H1 (cell line): ENCODE results near the gene SCARB1. TPM values are rescaled to one million over a fixed set of nuclear protein-coding genes. Genes with fewer than 3 reads are reported as not detected.

Experiments used
- CTCF ChIA-PET: fragments of 300-600 bp; sonication (Branson Sonifier 250); formaldehyde crosslinking; loops from one replicate; lab custom pipeline; 2021; ENCODE audit not compliant: partially characterized antibody; lab: Charles Lee
- POLR2A ChIA-PET: fragments of 300-600 bp; sonication (Branson Sonifier 250); formaldehyde crosslinking; loops from one replicate; lab custom pipeline; 2021; ENCODE audit warnings: inconsistent platforms; ENCODE audit not compliant: partially characterized antibody; lab: Charles Lee
- DNase-seq, 2 experiments: peaks; one replicate each; pipeline versions ENCODE4 v3.0.0 to v3.0.0-alpha.2; 2010 to 2022; ENCODE audit warnings: low spot score in 2 of 2, low read depth in 1 of 2, mixed read lengths in 1 of 2
- FAIRE-seq: peaks from 2 replicates; lab custom pipeline; 2011; peaks lifted over from hg19 to GRCh38; lab: Jason Lieb, UNC
- H2AFZ ChIP-seq: 2 replicates; pipeline ENCODE4 v1.8.1; 2012; ENCODE audit warnings: low read length, inconsistent platforms
- H2AK5ac ChIP-seq: 2 replicates; pipeline ENCODE4 v1.6.1; 2013; ENCODE audit warnings: low read depth, low read length
- H2BK120ac ChIP-seq: replicated peaks from 2 replicates; pipeline ENCODE3; 2013; ENCODE audit warnings: low read depth, low read length, inconsistent platforms
- H2BK12ac ChIP-seq: 2 replicates; pipeline ENCODE4 v1.6.1; 2013; ENCODE audit warnings: low read depth, low read length
- H2BK15ac ChIP-seq: 2 replicates; pipeline ENCODE4 v1.6.1; 2013; ENCODE audit warnings: low read length
- H2BK20ac ChIP-seq: 2 replicates; pipeline ENCODE4 v1.6.1; 2013; ENCODE audit warnings: low read length
- H2BK5ac ChIP-seq: 2 replicates; pipeline ENCODE4 v1.6.1; 2013; ENCODE audit warnings: low read depth, low read length
- H3K14ac ChIP-seq: 2 replicates; pipeline ENCODE4 v1.6.1; 2013; ENCODE audit warnings: inconsistent platforms; ENCODE audit not compliant: insufficient read length
- H3K18ac ChIP-seq: 2 replicates; pipeline ENCODE4 v1.6.1; 2013; ENCODE audit warnings: low read length; ENCODE audit errors: extremely low read depth
- H3K23ac ChIP-seq: 2 replicates; pipeline ENCODE4 v1.6.1; 2013; ENCODE audit warnings: inconsistent platforms; ENCODE audit not compliant: insufficient read length
- H3K23me2 ChIP-seq: 2 replicates; pipeline ENCODE4 v1.6.1; 2013; ENCODE audit warnings: low read depth, low read length
- H3K27ac ChIP-seq: 2 replicates; pipeline ENCODE4 v1.6.1; 2011; ENCODE audit warnings: low read depth, low read length, inconsistent platforms
- H3K27me3 ChIP-seq, 4 experiments: replicated peaks in 1 of 4; 1 replicate in 1 of 4; 2 replicates in 3 of 4; pipeline versions ENCODE4 v1.6.1 to v1.8.1; 2011 to 2013; ENCODE audit warnings: low read length in 3 of 4, mild to moderate bottlenecking in 3 of 4, inconsistent platforms in 2 of 4, mixed read lengths in 2 of 4, moderate library complexity in 1 of 4; ENCODE audit not compliant: control insufficient read depth in 3 of 4, insufficient read depth in 3 of 4; ENCODE audit errors: extremely low read depth in 1 of 4
- H3K36me3 ChIP-seq, 4 experiments: 2 replicates each; pipeline versions ENCODE4 v1.6.1 to v1.8.1; 2011 to 2013; ENCODE audit warnings: mild to moderate bottlenecking in 4 of 4, low read length in 3 of 4, moderate library complexity in 2 of 4, control low read depth in 1 of 4, inconsistent platforms in 1 of 4; ENCODE audit not compliant: insufficient read depth in 4 of 4, control insufficient read depth in 2 of 4
- H3K4ac ChIP-seq: replicated peaks from 2 replicates; pipeline ENCODE3; 2013; ENCODE audit warnings: low read length, low read depth, mixed read lengths, inconsistent platforms; ENCODE audit not compliant: insufficient read length
- H3K4me1 ChIP-seq, 4 experiments: replicated peaks in 1 of 4; 1 replicate in 1 of 4; 2 replicates in 3 of 4; pipeline versions ENCODE4 v1.6.1 to v1.8.1; 2011 to 2013; ENCODE audit warnings: low read length in 3 of 4, inconsistent platforms in 2 of 4, mixed read lengths in 1 of 4; ENCODE audit not compliant: insufficient read depth in 4 of 4, control insufficient read depth in 3 of 4
- H3K4me2 ChIP-seq, 2 experiments: 2 replicates each; pipeline versions ENCODE4 v1.6.1 to v1.8.1; 2011 to 2013; ENCODE audit warnings: low read depth in 2 of 2, low read length in 2 of 2, control low read depth in 1 of 2, inconsistent platforms in 1 of 2, mild to moderate bottlenecking in 1 of 2; ENCODE audit not compliant: insufficient read depth in 1 of 2
- H3K4me3 ChIP-seq, 4 experiments: fragments of 200-600, 300-600 bp in 1 of 4; sonication (generic), shearing (Covaris generic), sonication (Bioruptor Twin) in 1 of 4; 2 replicates each; pipeline versions ENCODE4 v1.5.1 to v1.8.1; 2011 to 2016; ENCODE audit warnings: low read length in 4 of 4, low read depth in 3 of 4, control low read depth in 2 of 4, inconsistent platforms in 2 of 4, mild to moderate bottlenecking in 2 of 4, mixed read lengths in 1 of 4, moderate library complexity in 1 of 4; ENCODE audit not compliant: insufficient read depth in 2 of 4; ENCODE audit errors: extremely low read depth in 1 of 4
- H3K56ac ChIP-seq: replicated peaks from 2 replicates; pipeline ENCODE3; 2013; ENCODE audit warnings: low read depth, mild to moderate bottlenecking, mixed read lengths, low read length, inconsistent platforms; ENCODE audit not compliant: insufficient read length
- H3K79me1 ChIP-seq: 2 replicates; pipeline ENCODE4 v1.6.1; 2013; ENCODE audit warnings: low read depth, low read length, control low read depth
- H3K79me2 ChIP-seq, 2 experiments: 2 replicates each; pipeline versions ENCODE4 v1.6.1 to v1.8.1; 2012 to 2013; ENCODE audit warnings: low read length in 2 of 2, mild to moderate bottlenecking in 2 of 2, inconsistent platforms in 1 of 2; ENCODE audit not compliant: insufficient read depth in 2 of 2, control insufficient read depth in 1 of 2
- H3K9ac ChIP-seq, 4 experiments: replicated peaks in 1 of 4; 1 replicate in 1 of 4; 2 replicates in 3 of 4; pipeline versions ENCODE4 v1.6.1 to v1.8.1; 2011 to 2013; ENCODE audit warnings: low read depth in 3 of 4, low read length in 3 of 4, control low read depth in 2 of 4, mild to moderate bottlenecking in 2 of 4, moderate library complexity in 2 of 4, inconsistent platforms in 1 of 4; ENCODE audit errors: extremely low read depth in 1 of 4
- H3K9me3 ChIP-seq, 2 experiments: 2 replicates each; pipeline versions ENCODE4 v1.6.1 to v1.8.1; 2012 to 2013; ENCODE audit warnings: mild to moderate bottlenecking in 2 of 2, moderate library complexity in 2 of 2, control low read depth in 1 of 2, inconsistent platforms in 1 of 2, low read depth in 1 of 2, low read length in 1 of 2, mixed read lengths in 1 of 2; ENCODE audit not compliant: insufficient read depth in 2 of 2
- H4K20me1 ChIP-seq, 2 experiments: replicated peaks in 1 of 2; 2 replicates each; pipeline versions ENCODE3 to v1.8.1; 2011 to 2013; ENCODE audit warnings: inconsistent platforms in 2 of 2, low read length in 2 of 2, mild to moderate bottlenecking in 1 of 2; ENCODE audit not compliant: insufficient read depth in 2 of 2, control insufficient read depth in 1 of 2
- H4K5ac ChIP-seq: 2 replicates; pipeline ENCODE4 v1.6.1; 2013; ENCODE audit warnings: low read length, low read depth, mixed read lengths, inconsistent platforms; ENCODE audit not compliant: insufficient read length
- H4K8ac ChIP-seq: 2 replicates; pipeline ENCODE4 v1.8.0; 2013; ENCODE audit warnings: mild to moderate bottlenecking, moderate library complexity, low read length, inconsistent platforms; ENCODE audit not compliant: insufficient read depth; ENCODE audit errors: extremely low read depth
- H4K91ac ChIP-seq: replicated peaks from 2 replicates; pipeline ENCODE3; 2013; ENCODE audit warnings: low read length, mixed read lengths, inconsistent platforms; ENCODE audit not compliant: insufficient read length
- CHD1 ChIP-seq: IDR thresholded peaks from 2 replicates; pipeline ENCODE4 v1.6.1; 2012; ENCODE audit warnings: low read depth, low read length, improper control_type of control experiment
- CHD2 ChIP-seq: IDR thresholded peaks from 2 replicates; pipeline ENCODE4 v1.6.1; 2012; ENCODE audit warnings: low read length, improper control_type of control experiment
- CTBP2 ChIP-seq: IDR thresholded peaks from 2 replicates; pipeline ENCODE4 v1.7.0; 2011; ENCODE audit warnings: borderline replicate concordance, mild to moderate bottlenecking, moderate library complexity, mixed read lengths, low read length; ENCODE audit not compliant: insufficient read depth, insufficient read length
- JUN ChIP-seq: IDR thresholded peaks from 2 replicates; pipeline ENCODE4 v1.6.1; 2011; ENCODE audit warnings: low read depth, mild to moderate bottlenecking, improper control_type of control experiment, low read length
- NANOG ChIP-seq: IDR thresholded peaks from 2 replicates; pipeline ENCODE4 v1.6.1; 2011; ENCODE audit warnings: low read length, low read depth, mild to moderate bottlenecking, inconsistent platforms; ENCODE audit not compliant: insufficient read depth, poor library complexity, severe bottlenecking
- PHF8 ChIP-seq: fragments of 200-600 bp; sonication (generic); conservative IDR thresholded peaks from 2 replicates; pipeline ENCODE4 v1.7.1; 2012; ENCODE audit warnings: low read depth, mild to moderate bottlenecking, inconsistent platforms, low read length, moderate library complexity
- TEAD4 ChIP-seq: IDR thresholded peaks from 2 replicates; pipeline ENCODE4 v1.6.1; 2012; ENCODE audit warnings: low read depth, low read length, inconsistent platforms, mixed read lengths
- WGBS, 2 experiments: shearing (Covaris generic) in 1 of 2; methylation state at CpG; one replicate each; pipeline versions ENCODE4 v1.1.6 to v1.1.7; 2013 to 2015; ENCODE audit warnings: low lambda C conversion rate in 2 of 2, mixed read lengths in 2 of 2, inconsistent platforms in 1 of 2, low coverage in 1 of 2, missing lambda C conversion rate in 1 of 2; ENCODE audit not compliant: insufficient replicate concordance in 2 of 2, insufficient coverage in 1 of 2, insufficient read length in 1 of 2; ENCODE audit errors: extremely low coverage in 1 of 2, missing lambda C conversion rate in 1 of 2; 5-methylcytosine and 5-hydroxymethylcytosine counted together
- polyA plus RNA-seq, 7 experiments: library from polyadenylated mRNA; depleted of rRNA in 3 of 7; stranded (reverse) in 5 of 7; unstranded in 2 of 7; fragments of >200 nt in 5 of 7; fragments of 200-250 nt in 2 of 7; gene quantifications; 1 replicate in 5 of 7; 2 replicates in 1 of 7; 4 replicates in 1 of 7; pipeline versions ENCODE4 v1.2.1 to v1.2.3, GENCODE V29; 2011 to 2013; ENCODE audit warnings: missing spikeins in 2 of 7, mixed read lengths in 2 of 7
- total RNA-seq: library from RNA; stranded (reverse); fragmentation: NEBNext Ultra II Directional; extraction: Animal tissue kit (Norgen Biotek cat#: 25700); gene quantifications from 2 replicates; pipeline ENCODE4 v1.2.1, GENCODE V29; 2021

SCARB1 gene
- total and polyA plus RNA-seq, 2 of the 8 experiments (the other 6 are each of a cell fraction or from before 2014, with no cell fraction given), result 45.3 to 57.1 TPM

- CTCF ChIA-PET, result interaction anchor here (3.7 to 13.8 kb wide), 3 partner anchors 17 to 30 kb away, joined by 16 to 159 read pairs (median 76); no protein-coding TSS in a partner anchor
- H2BK5ac ChIP-seq, result no peak overlapping the region
- H2BK12ac ChIP-seq, result no peak overlapping the region
- no peak overlapping the region for H3K9ac ChIP-seq
- H3K27me3 ChIP-seq, result peaks cover 0 to 2% (median 0%) of the 10 kb centered on the region in 4 experiments; a peak in 2 of 7 replicates
- DNase-seq, result no peak
- no peak overlapping the region for H3K4me3 ChIP-seq
- no peak overlapping the region for H3K23ac ChIP-seq
- POLR2A ChIA-PET, result interaction anchor here (0.9 to 1.0 kb wide), 2 partner anchors 10 to 38 kb away, joined by 3 to 4 read pairs; no protein-coding TSS in a partner anchor
- no peak overlapping the region for H2BK20ac ChIP-seq
- no peak overlapping the region for H2BK120ac ChIP-seq
- FAIRE-seq, result no peak
- no peaks in the 10 kb centered on the region for H3K79me2 ChIP-seq
- H3K4me1 ChIP-seq, result peaks cover 0 to 10% (median 5%) of the 10 kb centered on the region in 4 experiments; a peak in 4 of 7 replicates
- H3K18ac ChIP-seq, result no peak overlapping the region
- H2AK5ac ChIP-seq, result no peak overlapping the region
- H3K4me2 ChIP-seq, result no peak overlapping the region
- no peak overlapping the region for H3K4ac ChIP-seq
- no peak overlapping the region for H3K14ac ChIP-seq
- no peaks in the 10 kb centered on the region for H4K20me1 ChIP-seq
- H3K23me2 ChIP-seq, result no peaks in the 10 kb centered on the region
- H3K79me1 ChIP-seq, result no peaks in the 10 kb centered on the region
- H4K8ac ChIP-seq, result no peak overlapping the region
- H2BK15ac ChIP-seq, result 0 out of 2 replicates have a peak overlapping the region, but pooled peaks have one; percentile 78
- no peak overlapping the region for H3K27ac ChIP-seq
- 95% methylated on average over 9 of the region's 27 CpGs; no CpG with 5 or more reads in 1 of the 2 experiments for WGBS, 2 experiments
- H4K5ac ChIP-seq, result no peak overlapping the region
- H2AFZ ChIP-seq, result no peak overlapping the region
- no peaks in the 10 kb centered on the region for H3K36me3 ChIP-seq
- H4K91ac ChIP-seq, result no peak overlapping the region
- H3K9me3 ChIP-seq, result no peaks in the 10 kb centered on the region; a peak in 1 of 4 replicates
- no peak overlapping the region for H3K56ac ChIP-seq
- TF ChIP-seq NANOG (no peak), TEAD4 (no peak), PHF8 (no peak), CHD1 (no peak), CTBP2 (no peak), JUN (no peak), CHD2 (no peak)
Observed at GRCh38 chr12:124736115-124737039, 127.3 kb downstream of the SCARB1 start.
